Hepatocyte (in vitro differentiated cells): ENCODE results near the gene GPATCH8.

ENCODE experiments used
- CTCF ChIP-seq: fragments of 200-600 bp; sonication (generic); IDR thresholded peaks from 2 replicates; pipeline ENCODE4 v1.5.1; 2016; ENCODE audit warnings: antibody characterized with exemption, mild to moderate bottlenecking; ENCODE audit not compliant: poor library complexity
- EZH2 ChIP-seq: fragments of 200-600 bp; sonication (generic); IDR thresholded peaks from 2 replicates; pipeline ENCODE4 v1.6.1; 2016; ENCODE audit warnings: antibody characterized with exemption, mild to moderate bottlenecking, borderline replicate concordance

- no peak for TF ChIP-seq EZH2
- no peak for TF ChIP-seq CTCF
These were observed 100.5 kb downstream of the GPATCH8 start for GRCh38 chr17:44402564-44403172.
